Left kidney (tissue), 2 donors: ENCODE measurements around the gene EXOC6B. TPM values are rescaled to one million over a fixed set of nuclear protein-coding genes. Genes with fewer than 3 reads are reported as not detected.

ENCODE experiments used
- DNase-seq: peaks from one replicate; pipeline ENCODE4 v3.0.0-alpha.2; 2013
- polyA plus RNA-seq: library from polyadenylated mRNA; unstranded; fragments of 120-200 nt; gene quantifications from one replicate; pipeline ENCODE4 v1.2.1, GENCODE V29; 2013; ENCODE audit not compliant: insufficient read length

EXOC6B gene
- polyA plus RNA-seq, 1 donor, result 25.0 TPM

DNA sequence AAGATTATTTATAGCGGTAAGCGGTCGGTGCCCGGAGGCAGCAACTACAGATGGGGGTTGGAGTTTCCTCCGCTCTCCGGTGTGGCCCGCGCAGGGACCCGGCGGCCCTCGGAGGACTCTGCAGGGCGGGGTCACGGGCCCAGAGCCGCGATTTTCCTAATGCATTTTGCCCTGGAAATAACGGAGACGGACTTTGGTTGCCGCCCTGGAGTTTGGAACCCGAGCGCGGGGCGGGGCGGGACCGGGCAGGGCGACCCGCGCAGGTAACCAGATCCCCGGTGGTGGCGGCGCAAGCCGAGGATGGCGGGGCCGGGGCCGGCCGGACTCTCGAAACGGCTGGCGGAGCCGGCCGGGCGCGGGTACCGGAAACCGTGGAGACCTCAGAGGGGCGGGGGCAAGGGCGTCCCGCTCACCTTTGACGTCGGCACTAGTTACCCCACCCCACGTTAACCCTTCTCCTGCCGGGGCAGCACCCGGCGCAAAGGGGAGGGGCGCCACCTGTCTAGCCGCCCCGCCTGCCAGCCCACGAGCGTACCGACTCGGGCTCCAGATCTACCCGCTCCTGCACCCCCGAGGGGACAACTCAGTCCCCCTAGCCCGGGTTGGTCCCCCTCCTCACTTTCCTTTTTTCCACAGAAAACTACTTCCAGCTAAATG lies 681.1 kb downstream of the EXOC6B start:
- no peak for DNase-seq

DNA sequence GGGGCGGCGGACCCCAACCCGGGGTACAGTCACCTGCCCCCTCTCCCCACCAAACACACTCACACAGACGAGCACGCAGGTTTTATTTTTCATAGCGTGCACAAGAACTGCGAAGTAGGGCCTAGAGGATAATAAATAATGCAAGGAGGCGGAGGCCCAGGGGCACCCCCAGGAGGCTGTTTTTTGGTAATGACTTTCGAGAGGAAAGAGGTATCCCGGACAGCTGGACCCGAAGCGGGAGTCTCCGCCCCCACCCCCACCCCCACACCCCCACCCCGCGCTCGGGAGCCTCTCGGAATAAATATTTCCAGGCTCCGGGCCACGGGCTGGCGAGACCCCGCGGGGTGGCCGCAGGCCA lies 681.6 kb downstream of the EXOC6B start:
- DNase-seq, result no peak

DNA sequence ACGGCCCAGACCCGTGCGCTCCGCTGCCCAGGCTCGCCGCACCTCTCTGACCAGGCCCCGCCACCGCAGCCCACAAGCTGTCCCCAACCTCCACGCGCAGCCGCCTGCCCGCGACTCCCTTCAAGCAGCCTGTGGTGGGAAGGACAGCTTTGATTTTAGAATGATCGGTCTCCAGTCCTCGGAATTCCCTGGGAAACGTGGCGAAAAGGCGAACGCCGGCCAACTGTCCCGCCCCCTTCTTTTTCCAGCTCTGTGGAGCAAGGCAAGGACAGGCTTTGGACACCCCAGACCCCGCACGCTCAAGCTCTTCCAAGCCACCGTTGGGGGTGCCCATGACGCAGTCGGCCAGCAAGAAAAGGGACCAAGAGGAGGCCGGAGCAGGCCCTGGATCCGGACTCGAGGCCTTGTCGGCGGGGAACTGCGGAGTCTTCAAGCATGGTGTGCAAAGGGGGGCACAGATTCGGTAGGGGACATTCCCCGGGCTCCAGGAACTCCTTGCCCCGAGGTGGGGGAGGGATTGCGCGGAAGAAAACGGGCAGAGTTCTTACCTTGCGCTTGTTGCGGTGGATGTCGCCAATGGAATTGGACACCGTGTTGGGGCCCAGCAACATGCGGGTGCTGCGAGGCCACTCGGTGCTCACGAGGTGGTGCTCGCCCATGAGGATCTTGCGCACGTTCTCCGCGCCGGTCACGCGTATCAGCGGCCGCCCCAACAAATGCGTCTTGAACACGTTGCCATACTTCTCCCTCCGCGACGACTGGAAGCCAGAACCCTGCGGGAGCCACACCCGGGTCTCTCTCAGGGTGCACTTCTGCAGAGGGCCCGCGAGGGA lies 682.2 kb downstream of the EXOC6B start:
- DNase-seq, result no peak

DNA sequence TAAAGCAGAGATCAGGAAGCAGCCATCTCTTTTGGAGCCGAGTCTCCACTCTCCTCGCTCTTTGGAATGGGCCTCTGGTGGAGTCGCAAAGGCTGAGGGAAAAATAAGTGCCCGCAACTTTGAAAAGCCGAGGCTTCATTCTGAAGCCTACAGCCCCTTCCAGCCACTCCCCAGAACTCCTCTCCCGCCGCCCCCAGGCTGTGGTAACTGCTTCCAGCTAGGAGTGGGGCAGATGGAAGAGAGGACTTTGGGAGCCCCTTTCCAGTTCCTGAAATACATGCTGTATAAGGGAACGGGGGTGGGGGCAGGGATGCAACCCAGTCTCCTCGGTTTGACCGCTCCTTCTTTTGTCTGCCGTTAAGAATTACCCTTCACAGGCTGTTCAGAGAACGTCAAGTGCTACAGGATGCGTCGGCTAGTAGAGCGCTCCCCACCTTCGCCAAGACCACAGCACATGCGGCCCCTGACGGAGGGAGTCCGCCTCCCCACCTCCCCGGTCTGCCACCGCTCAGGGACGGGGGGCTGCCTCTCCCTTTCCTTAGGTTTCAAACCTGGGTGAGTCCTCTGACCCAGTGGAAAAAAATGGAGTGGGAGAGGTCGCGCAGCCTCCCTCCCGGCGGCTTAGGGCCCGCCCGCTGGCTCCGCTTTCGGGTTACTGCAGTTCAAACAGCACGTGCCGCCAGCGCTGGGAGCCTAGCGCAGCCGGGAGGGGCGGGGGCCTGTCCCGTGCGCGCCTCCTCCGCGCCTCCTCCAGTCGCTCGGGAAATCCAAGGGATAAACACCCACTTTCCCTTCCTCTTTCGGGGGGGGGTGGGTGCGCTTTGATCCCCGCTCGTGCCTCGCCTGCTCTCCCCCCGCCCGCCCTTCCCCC lies 683.0 kb downstream of the EXOC6B start:
- no peak for DNase-seq

DNA sequence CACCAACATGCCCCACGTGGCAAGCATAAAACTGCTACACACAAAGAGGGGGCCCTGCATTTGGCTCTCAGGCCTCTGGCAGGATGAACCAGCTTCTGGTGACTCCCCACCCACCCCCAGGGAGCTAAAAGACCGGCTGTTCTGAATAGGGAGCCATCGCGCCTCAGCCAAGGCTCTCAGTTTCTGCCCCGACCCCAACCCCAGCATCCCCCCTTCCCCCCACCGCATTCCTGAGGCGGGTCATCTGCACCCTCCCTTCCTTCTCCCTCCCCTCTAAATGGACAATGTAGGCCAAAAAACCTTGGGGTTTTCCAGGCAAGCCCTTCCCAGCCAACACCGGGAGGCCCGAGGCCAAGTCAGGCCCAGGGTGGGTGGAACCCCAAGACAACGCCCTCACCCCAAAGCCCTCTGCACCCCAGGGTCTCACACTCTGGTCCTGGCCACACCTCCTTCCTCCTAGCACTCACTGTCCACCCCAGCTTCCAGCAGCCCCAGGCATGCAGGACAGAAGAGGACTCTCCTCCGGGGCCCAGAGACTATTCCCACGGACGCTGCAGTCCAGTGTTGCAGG lies 683.9 kb downstream of the EXOC6B start:
- no peak for DNase-seq

DNA sequence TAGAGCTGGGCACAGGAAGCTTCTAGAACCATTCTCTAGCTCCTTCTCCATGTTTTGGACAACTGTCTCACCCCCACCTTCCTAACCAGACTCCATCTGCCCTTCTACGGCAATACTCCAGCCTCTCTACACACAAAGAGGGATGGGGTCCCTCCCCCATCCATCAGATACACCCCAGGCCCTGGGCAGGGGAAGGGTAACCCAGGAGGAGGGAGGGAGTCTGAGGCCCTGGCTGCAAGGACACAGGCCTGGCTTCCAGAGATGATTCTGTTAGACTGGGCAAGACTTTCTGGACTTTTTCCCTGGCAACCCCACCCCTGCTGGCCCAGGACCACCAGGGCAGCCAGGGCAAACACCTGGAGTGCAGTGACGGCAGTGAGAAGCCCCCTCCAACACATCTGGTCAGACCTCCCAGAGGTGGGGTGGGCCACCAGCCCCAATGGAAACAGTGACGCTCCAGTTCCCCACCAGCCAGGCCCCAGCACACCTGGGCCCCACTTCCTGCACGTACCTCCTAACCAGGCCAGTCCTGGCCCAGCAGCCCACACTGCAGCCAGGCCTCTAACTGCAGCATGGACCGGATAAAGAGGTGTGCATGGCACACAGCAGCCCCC lies 684.7 kb downstream of the EXOC6B start:
- no peak for DNase-seq

DNA sequence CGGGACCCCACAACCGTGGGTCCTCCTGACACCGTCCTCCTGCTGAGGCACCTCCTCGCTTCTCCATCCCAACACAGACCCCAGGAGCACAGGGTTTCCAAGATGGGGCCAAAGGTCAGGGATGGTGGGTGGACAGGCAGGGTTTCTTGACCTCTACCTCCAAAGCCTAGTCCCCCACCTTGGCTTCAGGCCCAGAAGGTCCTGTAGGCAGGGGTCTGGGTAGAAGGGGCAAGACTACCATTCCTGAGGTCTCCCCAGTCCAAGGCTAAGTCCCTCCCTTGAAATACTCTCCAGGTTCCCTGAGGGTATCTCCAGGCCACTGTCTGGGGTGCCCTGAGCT lies 685.2 kb downstream of the EXOC6B start:
- no peak for DNase-seq

DNA sequence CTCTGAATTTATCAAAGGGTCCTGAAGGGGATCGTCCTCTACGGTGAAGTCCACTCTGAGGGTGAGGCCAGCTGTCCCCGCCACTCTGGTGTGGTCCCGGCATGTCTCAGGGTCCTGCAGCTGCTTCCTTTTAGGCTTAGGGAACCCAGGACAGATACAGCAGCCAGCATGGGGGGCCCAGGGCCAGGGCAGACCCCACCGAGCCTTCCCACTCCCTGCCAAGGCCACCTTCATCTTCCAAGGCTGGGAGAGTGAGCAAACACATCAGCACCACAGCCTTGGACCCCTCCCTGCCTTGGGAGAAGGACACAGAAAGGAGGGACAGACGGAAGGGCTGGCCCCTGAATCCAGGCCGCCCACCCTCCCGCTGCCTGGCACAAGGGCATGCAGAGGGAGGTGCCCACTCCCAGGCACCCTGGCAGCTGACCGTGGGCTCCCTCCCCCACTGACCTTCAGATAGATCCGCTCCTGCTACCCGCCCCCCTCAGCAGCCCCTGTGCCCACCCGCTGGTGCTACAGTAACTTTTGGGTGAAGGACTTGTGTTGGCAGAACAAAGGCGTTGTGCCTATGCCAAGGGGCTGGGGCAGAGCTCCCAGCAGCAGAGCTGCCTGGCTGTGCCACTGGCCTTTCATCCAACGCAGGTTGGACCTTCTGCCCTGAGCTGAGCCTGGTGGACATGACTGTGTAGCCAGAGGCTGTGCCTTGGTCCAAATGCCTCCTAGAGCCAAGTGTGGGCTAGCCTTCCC lies 685.8 kb downstream of the EXOC6B start:
- DNase-seq, result no peak

DNA sequence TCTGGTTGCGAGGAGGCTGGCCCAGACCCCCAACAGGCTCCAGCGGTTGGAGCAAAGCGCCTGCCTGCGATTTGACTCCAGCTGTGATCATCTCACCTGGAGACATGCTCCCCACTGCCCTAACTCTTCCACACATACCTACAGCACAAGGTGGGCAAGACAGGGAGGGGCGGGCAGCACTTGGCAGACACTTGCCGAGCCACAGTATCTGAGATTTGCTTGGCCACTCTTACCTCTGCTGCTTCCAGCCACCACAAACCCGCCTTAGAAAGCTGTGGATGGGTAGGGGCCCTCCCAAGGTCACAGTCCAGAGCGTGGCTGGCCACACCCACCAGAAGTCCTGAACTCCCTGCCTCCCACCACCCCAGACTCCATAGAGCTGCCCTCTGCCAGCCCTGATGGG lies 686.4 kb downstream of the EXOC6B start:
- no peak for DNase-seq

DNA sequence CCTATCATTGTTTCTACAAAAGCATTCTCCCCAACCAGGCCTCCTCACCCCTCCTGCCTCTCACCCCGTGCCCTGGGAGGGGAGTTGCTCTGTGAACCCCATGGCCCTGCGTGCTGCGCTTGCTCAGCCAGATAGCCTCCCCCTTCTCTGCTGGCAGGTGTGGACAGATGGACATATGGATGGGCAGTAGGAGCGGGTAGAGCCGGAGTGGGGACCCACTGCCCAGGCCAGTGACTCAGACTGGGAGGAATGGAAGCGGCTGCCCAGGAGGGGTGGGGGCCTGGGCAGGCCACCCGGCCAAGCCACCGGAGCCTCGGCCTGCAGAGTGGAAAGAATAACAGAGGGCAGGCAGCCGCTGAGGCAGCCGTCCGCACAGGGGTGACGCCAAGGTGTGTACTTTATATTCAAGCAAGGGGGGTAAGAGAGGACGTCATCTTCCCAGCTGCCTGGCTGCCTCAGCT lies 686.9 kb downstream of the EXOC6B start:
- no peak for DNase-seq

DNA sequence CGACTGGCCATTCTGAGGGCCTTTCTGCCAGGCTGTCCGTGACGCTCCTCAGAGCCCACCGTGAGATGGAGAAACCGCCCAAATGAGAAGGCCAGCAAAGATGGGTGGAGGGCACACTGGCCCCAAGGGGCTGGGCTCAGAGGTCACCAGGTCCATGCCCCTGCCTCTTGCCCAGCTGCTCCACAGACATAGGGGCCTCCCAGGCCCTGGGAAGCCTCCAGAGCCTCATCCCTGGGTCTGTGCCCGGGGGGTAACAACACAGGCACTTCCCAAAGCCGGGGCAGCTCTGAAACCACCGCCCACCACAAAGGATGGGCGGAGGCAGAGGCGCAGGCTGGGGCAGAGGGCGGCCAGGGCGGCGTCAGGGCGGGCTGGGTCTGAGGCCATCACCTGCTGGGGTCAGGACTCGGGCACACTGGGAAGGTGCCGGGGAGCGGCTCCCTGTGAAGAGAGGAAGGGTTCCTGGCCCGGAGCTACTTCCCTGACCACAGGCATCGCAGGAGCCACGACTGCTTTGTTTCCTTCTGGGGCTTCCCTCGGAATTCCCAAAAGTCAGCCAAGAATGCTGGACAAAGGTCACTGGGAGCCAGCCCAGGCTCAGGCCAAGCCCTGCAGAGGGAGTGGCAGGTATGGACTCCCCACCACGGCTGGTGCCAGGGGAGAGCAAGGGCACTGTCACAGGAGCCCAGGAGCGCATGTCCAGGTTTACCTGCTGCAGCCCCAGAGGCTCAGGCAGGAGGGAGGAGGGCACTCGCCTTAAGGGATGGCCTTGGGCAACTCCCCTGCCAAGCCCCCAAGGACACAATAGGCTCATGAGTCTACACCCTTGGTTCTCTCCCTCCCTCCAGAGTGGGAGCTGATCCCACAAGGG lies 687.6 kb downstream of the EXOC6B start:
- no peak for DNase-seq

DNA sequence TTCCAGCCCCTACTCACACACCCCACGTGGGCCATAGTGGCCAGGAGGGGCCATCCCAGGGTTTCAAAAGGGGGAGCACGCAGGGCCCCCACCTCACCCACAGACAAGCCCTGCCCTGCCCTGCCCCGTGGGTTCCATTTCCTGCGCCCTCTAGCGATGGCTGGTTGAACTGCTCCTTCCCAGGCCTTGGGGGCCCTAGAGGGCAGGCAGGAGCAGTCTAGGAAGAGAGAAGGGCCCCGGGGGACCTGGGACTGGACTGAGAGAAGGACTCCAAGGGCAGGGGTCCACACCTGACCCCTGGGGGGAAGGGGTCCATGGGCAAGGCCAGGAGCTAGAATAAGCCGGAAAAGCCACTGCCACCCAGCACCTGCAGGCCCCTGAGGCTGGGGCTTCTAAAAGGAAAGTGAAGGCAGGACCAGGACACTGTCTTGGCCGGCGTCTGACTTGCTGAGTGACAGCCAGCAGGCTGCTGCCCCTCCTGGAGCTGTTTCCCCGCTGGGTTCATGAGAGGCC lies 688.3 kb downstream of the EXOC6B start:
- DNase-seq, result no peak

DNA sequence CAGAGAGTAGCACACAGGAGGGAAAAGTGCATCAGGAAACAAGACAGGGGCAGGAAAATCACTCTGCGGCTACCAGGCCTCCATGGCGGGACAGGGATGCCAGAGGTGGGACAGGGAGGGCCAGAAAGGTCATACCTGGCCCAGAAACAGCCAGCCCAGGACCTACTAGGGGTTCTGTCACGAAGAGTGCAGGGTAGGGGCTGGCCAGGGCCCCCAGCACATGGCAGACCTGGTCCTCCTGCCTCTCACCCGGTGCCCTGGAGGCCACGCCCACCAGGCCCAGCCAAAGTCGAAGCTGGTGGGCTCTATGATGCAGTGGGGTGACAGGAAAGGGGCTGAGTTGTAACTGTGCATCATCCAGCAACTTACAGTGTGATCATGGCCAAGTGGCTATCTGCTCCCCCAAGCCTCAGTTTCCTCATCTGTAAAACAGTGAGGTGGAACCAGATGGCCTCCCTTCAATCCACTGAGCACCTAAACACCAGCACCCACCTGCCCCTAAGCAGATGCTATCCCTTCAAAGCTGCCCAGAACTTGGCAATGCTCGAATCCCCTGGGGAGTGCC lies 688.8 kb downstream of the EXOC6B start:
- no peak for DNase-seq

DNA sequence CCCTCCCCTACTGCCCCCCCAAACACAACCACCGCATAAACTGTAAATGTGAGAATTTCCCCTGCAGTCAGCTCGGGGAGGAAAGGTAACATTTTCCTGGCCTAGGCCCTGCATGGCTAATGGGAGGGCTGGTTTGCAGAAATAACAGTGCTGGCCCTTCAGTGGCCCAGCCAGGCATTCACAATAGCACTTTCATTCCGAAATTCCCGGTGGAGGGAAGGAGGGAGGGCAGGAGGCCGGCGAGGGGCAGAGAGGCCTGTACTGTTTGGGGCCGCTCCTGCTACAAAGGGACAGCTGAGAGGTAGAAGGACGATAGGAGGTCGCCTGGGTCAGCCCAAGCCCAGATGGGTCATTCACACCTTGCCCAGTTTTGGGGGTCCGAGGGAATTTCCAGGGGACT lies 689.5 kb downstream of the EXOC6B start:
- DNase-seq, result no peak

DNA sequence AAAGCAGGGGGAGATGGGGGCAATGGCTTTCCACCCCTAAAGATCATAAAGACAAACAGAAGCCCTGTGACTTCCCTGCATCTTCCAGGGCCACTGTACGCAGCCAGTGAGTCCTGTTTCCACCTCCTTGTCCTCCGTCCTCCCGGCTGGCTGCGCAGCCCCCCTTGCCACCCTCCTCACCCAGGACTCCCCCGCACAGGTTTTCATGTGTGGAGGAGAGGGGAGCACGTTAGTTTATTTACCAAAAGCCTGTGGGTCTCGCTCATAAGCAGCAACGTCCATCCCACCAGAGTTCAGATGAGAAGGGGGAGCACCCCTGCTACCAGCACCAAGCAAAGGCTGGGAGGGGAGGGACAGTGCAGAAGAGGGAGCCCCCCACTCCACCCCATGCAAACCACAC lies 689.9 kb downstream of the EXOC6B start:
- no peak for DNase-seq

DNA sequence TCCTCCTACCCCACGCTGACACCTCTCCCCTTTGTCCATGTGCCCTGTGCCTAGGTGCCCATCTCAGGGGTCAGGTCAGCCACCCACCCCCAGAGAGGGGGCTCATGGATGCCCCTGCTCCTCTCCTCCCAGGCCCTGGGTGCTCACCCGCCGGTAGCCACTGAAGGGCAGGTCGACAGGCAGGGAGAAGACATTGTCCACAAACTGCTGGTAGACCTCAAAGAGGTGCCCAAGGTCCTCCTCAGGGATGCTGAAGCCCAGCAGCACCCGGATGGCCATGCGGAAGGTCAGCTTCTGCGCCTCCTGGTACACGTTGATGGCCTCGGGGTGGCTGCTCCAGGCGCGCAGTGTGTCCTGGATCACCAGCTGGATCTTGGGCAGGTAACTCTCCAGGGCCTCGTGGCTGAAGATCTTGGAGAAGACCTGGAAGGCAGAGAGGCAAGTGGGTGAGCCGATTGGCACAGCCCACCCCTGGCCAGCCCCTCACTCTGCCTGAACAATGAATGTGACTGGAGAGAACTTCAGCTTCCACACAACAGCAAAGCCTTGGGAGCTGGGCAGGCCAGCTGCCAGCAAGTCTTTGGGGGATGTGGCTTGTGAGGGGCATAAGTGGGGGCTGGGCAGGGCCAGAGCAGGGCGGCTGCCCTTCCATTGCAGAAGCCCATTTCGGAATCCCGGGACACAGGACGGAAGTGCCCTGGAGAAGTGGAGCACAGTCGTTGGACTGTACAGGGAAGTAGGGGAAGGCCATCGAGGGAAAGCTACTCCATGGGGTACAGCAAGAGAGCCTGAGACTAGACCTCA lies 690.6 kb downstream of the EXOC6B start:
- DNase-seq, result no peak

DNA sequence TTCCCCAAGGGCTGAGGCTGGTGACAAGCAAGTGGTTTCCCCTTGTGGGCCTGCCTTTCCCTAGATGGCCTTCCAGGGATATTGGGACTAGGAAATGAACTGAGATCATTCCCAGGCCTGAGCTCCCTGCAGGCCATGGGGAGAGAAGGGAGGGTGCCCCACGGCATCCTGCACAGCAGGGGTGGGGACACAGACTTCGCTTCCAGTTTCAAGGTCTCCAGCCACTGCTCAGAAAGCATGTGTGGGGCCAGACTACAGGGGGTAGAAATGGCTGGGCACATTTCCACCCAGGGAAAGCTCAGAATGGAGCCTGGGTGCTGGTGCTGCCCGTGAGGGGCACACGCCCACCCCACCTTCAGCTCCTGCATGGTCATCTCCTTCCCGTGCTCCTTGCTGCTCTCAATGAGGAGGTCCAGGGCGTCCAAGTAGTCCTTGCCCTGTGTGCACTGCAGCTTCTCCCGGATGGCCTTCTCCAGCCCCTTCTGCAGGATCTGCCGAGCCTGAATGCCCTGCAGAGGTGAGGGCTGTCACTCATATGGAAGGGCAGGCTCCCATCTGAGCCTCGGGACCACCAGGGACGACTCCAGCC lies 691.3 kb downstream of the EXOC6B start:
- DNase-seq, result no peak

DNA sequence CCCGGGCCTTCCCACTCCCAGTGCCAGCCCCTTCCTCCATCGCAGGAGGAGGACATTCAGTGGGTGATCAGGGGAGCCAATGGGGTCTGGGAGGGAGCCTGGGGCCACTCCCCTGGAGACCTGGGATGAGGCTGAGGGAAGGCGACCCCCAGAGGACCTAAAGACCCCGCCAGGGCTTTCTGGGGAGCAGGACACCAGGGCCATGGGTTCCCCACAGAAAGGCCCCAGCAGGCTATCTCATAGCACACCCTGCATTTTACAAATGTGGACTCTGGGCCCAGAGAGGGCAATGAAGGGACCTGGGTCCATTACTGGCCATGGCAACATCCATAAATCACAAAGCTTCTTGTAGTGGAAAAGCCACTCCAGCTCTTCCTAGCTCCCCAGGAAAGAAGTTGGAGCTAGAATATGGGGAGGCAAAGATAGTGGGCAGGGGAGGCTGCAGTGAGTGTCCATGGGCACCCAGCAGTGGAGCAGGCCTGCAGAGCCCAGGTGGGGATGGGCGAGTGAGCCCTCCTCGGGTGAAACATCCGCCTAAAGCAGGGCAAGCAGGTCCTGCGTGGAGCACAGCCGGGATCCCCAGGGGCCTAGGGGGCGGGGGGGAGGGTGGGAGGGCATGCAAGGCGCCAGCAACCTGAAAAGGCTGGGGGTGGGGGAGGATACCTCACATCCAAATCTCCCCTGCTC lies 692.0 kb downstream of the EXOC6B start:
- DNase-seq, result no peak
